NT2/D1 (cell line): ENCODE results near the gene GSG1L2.

Experiments
- DNase-seq: peaks from one replicate; pipeline ENCODE4 v3.0.0-alpha.2; 2011; ENCODE audit warnings: low read depth, low spot score
- H3K27me3 ChIP-seq: 2 replicates; pipeline ENCODE4 v1.6.0; 2011; ENCODE audit warnings: mild to moderate bottlenecking; ENCODE audit not compliant: insufficient read length, insufficient read depth
- H3K36me3 ChIP-seq: 2 replicates; pipeline ENCODE4 v1.6.1; 2011; ENCODE audit warnings: mild to moderate bottlenecking, low read length, mixed read lengths; ENCODE audit not compliant: insufficient read depth, insufficient read length
- H3K4me1 ChIP-seq: 2 replicates; pipeline ENCODE4 v1.5.1; 2011; ENCODE audit not compliant: insufficient read depth, insufficient read length
- H3K4me3 ChIP-seq: 2 replicates; pipeline ENCODE4 v1.5.1; 2011; ENCODE audit warnings: low read depth; ENCODE audit not compliant: insufficient read length
- H3K9ac ChIP-seq: 2 replicates; pipeline ENCODE4 v1.6.0; 2011; ENCODE audit warnings: low read depth; ENCODE audit not compliant: insufficient read length
- H3K9me3 ChIP-seq: 2 replicates; pipeline ENCODE4 v1.5.1; 2011; ENCODE audit warnings: mild to moderate bottlenecking, low read length; ENCODE audit not compliant: insufficient read depth
- SUZ12 ChIP-seq: IDR thresholded peaks from 2 replicates; pipeline ENCODE4 v1.6.1; 2011; ENCODE audit not compliant: insufficient read length, insufficient read depth; ENCODE audit errors: extremely low read depth
- YY1 ChIP-seq: IDR thresholded peaks from 2 replicates; pipeline ENCODE4 v1.6.1; 2011; ENCODE audit not compliant: insufficient read length, insufficient read depth
- ZNF274 ChIP-seq: IDR thresholded peaks from 2 replicates; pipeline ENCODE4 v1.6.1; 2011; ENCODE audit warnings: mild to moderate bottlenecking, low read depth, low read length

Gene GSG1L2

GRCh38 chr17:9821921-9822320, at the start of gene GSG1L2:
GSG1L2 (minus strand) TSS chr17:9822079; CDS start chr17:9822071, 8 bp downstream.
- no peak for DNase-seq
- Histone ChIP-seq H3K9me3 (no peaks in the 10 kb centered on the region), H3K4me3 (no peak within 1 kb of the TSS), H3K4me1 (peaks cover 3% of the 10 kb centered on the region), H3K36me3 (no peaks in the 10 kb centered on the region), H3K9ac (no peak within 1 kb of the TSS), H3K27me3 (no peaks in the 10 kb centered on the region)
- TF ChIP-seq YY1: no peak
- no peak for TF ChIP-seq ZNF274
- TF ChIP-seq SUZ12: no peak

GRCh38 chr17:9868552-9868951, 46.7 kb upstream of the GSG1L2 start:
- DNase-seq: no peak
- no peaks in the 10 kb centered on the region for H3K27me3 ChIP-seq
- H3K36me3 ChIP-seq: no peaks in the 10 kb centered on the region
- no peaks in the 10 kb centered on the region for H3K4me1 ChIP-seq
- TF ChIP-seq SUZ12 (no peak), ZNF274 (no peak), YY1 (no peak)
- H3K9me3 ChIP-seq: no peaks in the 10 kb centered on the region
- no peak overlapping the region for H3K4me3 ChIP-seq
- H3K9ac ChIP-seq: no peak overlapping the region

GRCh38 chr17:9865586-9865985, 43.7 kb upstream of the GSG1L2 start:
- no peaks in the 10 kb centered on the region for H3K4me1 ChIP-seq
- TF ChIP-seq SUZ12 (no peak), ZNF274 (no peak), YY1 (no peak)
- no peak overlapping the region for H3K9ac ChIP-seq
- H3K27me3 ChIP-seq: no peaks in the 10 kb centered on the region
- H3K9me3 ChIP-seq: 0 out of 2 replicates have a peak, but pooled peaks cover 5% of the 10 kb centered on the region
- H3K36me3 ChIP-seq: no peaks in the 10 kb centered on the region
- H3K4me3 ChIP-seq: no peak overlapping the region
- no peak for DNase-seq

- H3K36me3 ChIP-seq: no peaks in the 10 kb centered on the region
- H3K4me3 ChIP-seq: no peak overlapping the region
- H3K9ac ChIP-seq: no peak overlapping the region
- TF ChIP-seq SUZ12 (no peak), YY1 (no peak), ZNF274 (no peak)
- peaks cover 5% of the 10 kb centered on the region; the same call in 1 of the 2 replicates for H3K9me3 ChIP-seq
- no peaks in the 10 kb centered on the region for H3K4me1 ChIP-seq
- DNase-seq: no peak
- H3K27me3 ChIP-seq: no peaks in the 10 kb centered on the region
These were observed 41.1 kb upstream of the GSG1L2 start for GRCh38 chr17:9862949-9863348.

- TF ChIP-seq ZNF274: no peak
- TF ChIP-seq SUZ12: no peak
- TF ChIP-seq YY1: no peak
- H3K27me3 ChIP-seq: no peaks in the 10 kb centered on the region
- H3K4me3 ChIP-seq: no peak overlapping the region
These were observed 40.3 kb upstream of the GSG1L2 start for GRCh38 chr17:9862220-9862619.

GRCh38 chr17:9860851-9861250, 39.0 kb upstream of the GSG1L2 start:
- Histone ChIP-seq H3K4me3 (no peak overlapping the region), H3K9ac (no peak overlapping the region), H3K36me3 (no peaks in the 10 kb centered on the region), H3K27me3 (no peaks in the 10 kb centered on the region), H3K4me1 (no peaks in the 10 kb centered on the region), H3K9me3 (peaks cover 5% of the 10 kb centered on the region; the same call in 1 of the 2 replicates)
- no peak for DNase-seq
- TF ChIP-seq YY1 (no peak), ZNF274 (no peak), SUZ12 (no peak)

More at GRCh38 chr17:9862220-9862619, 40.3 kb upstream of the GSG1L2 start:
- H3K36me3 ChIP-seq: no peaks in the 10 kb centered on the region
- peaks cover 5% of the 10 kb centered on the region; the same call in 1 of the 2 replicates for H3K9me3 ChIP-seq
- H3K4me1 ChIP-seq: no peaks in the 10 kb centered on the region
- DNase-seq: no peak
- no peak overlapping the region for H3K9ac ChIP-seq

GRCh38 chr17:9859781-9860180, 37.9 kb upstream of the GSG1L2 start:
- Histone ChIP-seq H3K9ac (no peak overlapping the region), H3K36me3 (no peaks in the 10 kb centered on the region), H3K4me3 (no peak overlapping the region), H3K9me3 (peaks cover 5% of the 10 kb centered on the region; the same call in 1 of the 2 replicates), H3K4me1 (no peaks in the 10 kb centered on the region), H3K27me3 (no peaks in the 10 kb centered on the region)
- TF ChIP-seq YY1 (no peak), SUZ12 (no peak), ZNF274 (no peak)
- DNase-seq: no peak
